Stimulated activated effector memory CD8-positive, alpha-beta T cell treated with anti-CD3 and anti-CD28 coated beads, Interleukin-12 subunit alpha, Interleukin-12 subunit beta, amount 100 ng/mL, for 72 hours (primary cell): ENCODE measurements around the gene TNK2.
"Not testable (repeated sequence)": the region's sequence is repeated elsewhere in the genome, so short reads cannot be mapped to it uniquely, and the experiment has no call there.

Experiments used
- ATAC-seq: fragments of 150-1000 bp; cut with Tn5 transposase; 2 replicates; pipeline ENCODE4 v1.10.0; 2021
- DNase-seq, 2 donors: peaks; one replicate each; pipeline ENCODE4 v3.0.0; 2021 to 2022; ENCODE audit warnings: low spot score in 2 of 2
- H3K27ac Mint-ChIP-seq: one replicate; pipeline ENCODE4 v1.8.0; 2022; ENCODE audit warnings: mild to moderate bottlenecking, mixed read lengths
- H3K36me3 Mint-ChIP-seq: one replicate; pipeline ENCODE4 v1.8.0; 2022; ENCODE audit warnings: mild to moderate bottlenecking, mixed read lengths
- H3K4me1 Mint-ChIP-seq: one replicate; pipeline ENCODE4 v1.8.0; 2022; ENCODE audit warnings: mixed read lengths
- H3K4me3 Mint-ChIP-seq: one replicate; pipeline ENCODE4 v1.8.0; 2022; ENCODE audit warnings: mild to moderate bottlenecking, mixed read lengths
- H3K9me3 Mint-ChIP-seq: one replicate; pipeline ENCODE4 v1.8.0; 2022; ENCODE audit warnings: mixed read lengths

Gene TNK2

GRCh38 chr3:195863121-195864061 is 45.0 kb downstream of the TNK2 start:
- Mint-ChIP-seq H3K27ac (peak overlapping the region; percentile 78), H3K9me3 (no peaks in the 10 kb centered on the region), H3K4me1 (peaks cover 14% of the 10 kb centered on the region), H3K4me3 (no peak overlapping the region), H3K36me3 (peaks cover 22% of the 10 kb centered on the region)
- ATAC-seq (peak; percentile 88), DNase-seq (peak; percentile 66 to 81)

GRCh38 chr3:195862318-195862717 is 46.0 kb downstream of the TNK2 start:
- DNase-seq, ATAC-seq, H3K9me3 Mint-ChIP-seq, H3K27ac Mint-ChIP-seq, H3K4me3 Mint-ChIP-seq: not testable (repeated sequence)
- Mint-ChIP-seq H3K36me3 (peaks cover 22% of the 10 kb centered on the region), H3K4me1 (peaks cover 14% of the 10 kb centered on the region)

- DNase-seq = no peak
- H3K27ac Mint-ChIP-seq = peak overlapping the region; percentile 20
Measured at GRCh38 chr3:195860456-195860855, 47.9 kb downstream of the TNK2 start.

GRCh38 chr3:195859846-195860411 is 48.4 kb downstream of the TNK2 start:
- Mint-ChIP-seq H3K36me3 (no peaks in the 10 kb centered on the region), H3K4me3 (peak overlapping the region; percentile 52), H3K27ac (peak overlapping the region; percentile 20), H3K4me1 (peaks cover 14% of the 10 kb centered on the region), H3K9me3 (no peaks in the 10 kb centered on the region)
- no peak for DNase-seq
- ATAC-seq = no peak

More at GRCh38 chr3:195860456-195860855, 47.9 kb downstream of the TNK2 start:
- H3K9me3 Mint-ChIP-seq = no peaks in the 10 kb centered on the region
- no peak for ATAC-seq
- H3K4me3 Mint-ChIP-seq = no peak overlapping the region
- peaks cover 3% of the 10 kb centered on the region for H3K36me3 Mint-ChIP-seq
- peaks cover 14% of the 10 kb centered on the region for H3K4me1 Mint-ChIP-seq

- peak; percentile 53 for ATAC-seq
- Mint-ChIP-seq H3K36me3 (no peaks in the 10 kb centered on the region), H3K27ac (peak overlapping the region; percentile 20), H3K9me3 (no peaks in the 10 kb centered on the region), H3K4me1 (peaks cover 14% of the 10 kb centered on the region), H3K4me3 (peak overlapping the region; percentile 52)
- DNase-seq = peak; percentile 81 to 93
Measured at GRCh38 chr3:195859061-195859845, 49.1 kb downstream of the TNK2 start.

GRCh38 chr3:195856410-195857084 is 51.8 kb downstream of the TNK2 start:
- H3K4me3 Mint-ChIP-seq = no peak overlapping the region
- peaks cover 7% of the 10 kb centered on the region for H3K4me1 Mint-ChIP-seq
- no peaks in the 10 kb centered on the region for H3K9me3 Mint-ChIP-seq
- ATAC-seq (no peak), DNase-seq (no peak)
- H3K27ac Mint-ChIP-seq = no peak overlapping the region
- no peaks in the 10 kb centered on the region for H3K36me3 Mint-ChIP-seq

- H3K27ac Mint-ChIP-seq = no peak overlapping the region
- DNase-seq (no peak), ATAC-seq (no peak)
- H3K36me3 Mint-ChIP-seq = no peaks in the 10 kb centered on the region
- H3K4me3 Mint-ChIP-seq = no peak overlapping the region
- peaks cover 13% of the 10 kb centered on the region for H3K4me1 Mint-ChIP-seq
- H3K9me3 Mint-ChIP-seq = no peaks in the 10 kb centered on the region
Measured at GRCh38 chr3:195855471-195856409, 52.6 kb downstream of the TNK2 start.

GRCh38 chr3:195854628-195855294 is 53.6 kb downstream of the TNK2 start:
- Mint-ChIP-seq H3K36me3 (no peaks in the 10 kb centered on the region), H3K4me1 (peaks cover 15% of the 10 kb centered on the region), H3K27ac (no peak overlapping the region), H3K9me3 (no peaks in the 10 kb centered on the region), H3K4me3 (no peak overlapping the region)
- DNase-seq = no peak
- ATAC-seq = no peak

- ATAC-seq (no peak), DNase-seq (no peak)
- Mint-ChIP-seq H3K27ac (no peak overlapping the region), H3K4me1 (peaks cover 8% of the 10 kb centered on the region), H3K36me3 (no peaks in the 10 kb centered on the region), H3K4me3 (no peak overlapping the region), H3K9me3 (no peaks in the 10 kb centered on the region)
Measured at GRCh38 chr3:195853996-195854395, 54.4 kb downstream of the TNK2 start.

GRCh38 chr3:195853036-195853435 is 55.3 kb downstream of the TNK2 start:
- ATAC-seq = no peak
- no peaks in the 10 kb centered on the region for H3K36me3 Mint-ChIP-seq
- DNase-seq = no peak
- H3K4me1 Mint-ChIP-seq = peaks cover 7% of the 10 kb centered on the region
- H3K27ac Mint-ChIP-seq = no peak overlapping the region
- no peak overlapping the region for H3K4me3 Mint-ChIP-seq
- H3K9me3 Mint-ChIP-seq = no peaks in the 10 kb centered on the region

GRCh38 chr3:195850857-195851543 is 57.4 kb downstream of the TNK2 start:
- H3K27ac Mint-ChIP-seq = no peak overlapping the region
- DNase-seq (peak; percentile 84 to 95), ATAC-seq (peak; percentile 93)
- no peak overlapping the region for H3K4me3 Mint-ChIP-seq
- H3K9me3 Mint-ChIP-seq = no peaks in the 10 kb centered on the region
- H3K36me3 Mint-ChIP-seq = no peaks in the 10 kb centered on the region
- peaks cover 7% of the 10 kb centered on the region for H3K4me1 Mint-ChIP-seq

GRCh38 chr3:195849322-195850074 is 58.9 kb downstream of the TNK2 start:
- H3K27ac Mint-ChIP-seq = no peak overlapping the region
- peaks cover 7% of the 10 kb centered on the region for H3K4me1 Mint-ChIP-seq
- no peak for ATAC-seq
- peak in 1 of 2 donors; percentile 84 for DNase-seq
- no peaks in the 10 kb centered on the region for H3K36me3 Mint-ChIP-seq
- H3K9me3 Mint-ChIP-seq = no peaks in the 10 kb centered on the region
- no peak overlapping the region for H3K4me3 Mint-ChIP-seq
